K562 (cell line): Measurements from ENCODE around the gene SHTN1. TPM values are rescaled to one million over a fixed set of nuclear protein-coding genes. Genes with fewer than 3 reads are reported as not detected.

ENCODE experiments used
- ATAC-seq: fragments of 200-7000 bp; cut with Tn5 transposase; 3 replicates; pipeline ENCODE4 v1.9.1; 2020; ENCODE audit warnings: moderate library complexity
- BruUV-seq: library from RNA; stranded (reverse); fragments of 400-500 nt; replicated peaks from 2 replicates; lab custom pipeline; 2021; lab: Mats Ljungman, UMichigan
- CTCF ChIA-PET: fragments of 300-600 bp; formaldehyde crosslinking; extraction: SDS; loops from one replicate; lab custom pipeline; 2021; ENCODE audit warnings: low intra/inter-chr PET ratio; lab: Yijun Ruan, JAX
- POLR2A ChIA-PET: fragments of 300-600, 350-650 bp; sonication (Branson Sonifier 250); formaldehyde crosslinking; extraction: SDS; loops from one replicate; lab custom pipeline; 2021; ENCODE audit warnings: antibody characterized with exemption, inconsistent platforms; lab: Yijun Ruan, JAX
- DNase-seq, 4 experiments: peaks; one replicate each; pipeline versions ENCODE4 v3.0.0 to v3.0.0-alpha.2; 2011 to 2018; ENCODE audit warnings: low spot score in 3 of 4, mixed read lengths in 3 of 4; ENCODE audit errors: extremely low read depth in 1 of 4
- FAIRE-seq: peaks from 2 replicates; lab custom pipeline; 2011; peaks lifted over from hg19 to GRCh38; lab: Jason Lieb, UNC
- H2AFZ ChIP-seq: 2 replicates; pipeline ENCODE4 v1.6.0; 2011; ENCODE audit warnings: low read depth, low read length, control low read depth, inconsistent platforms
- H3K27ac ChIP-seq: fragments of 200-600 bp; 3 replicates; pipeline ENCODE4 v1.8.0; 2011; ENCODE audit warnings: low read depth, mild to moderate bottlenecking, control low read depth, inconsistent platforms, low read length, moderate library complexity, mixed read lengths; ENCODE audit errors: extremely low read depth
- H3K27me3 ChIP-seq, 2 experiments: fragments of 300-600 bp in 1 of 2; 2 replicates in 1 of 2; 3 replicates in 1 of 2; pipeline versions ENCODE4 v1.6.0 to v1.8.0; 2011; ENCODE audit warnings: inconsistent platforms in 2 of 2, low read length in 2 of 2, mild to moderate bottlenecking in 1 of 2, mixed read lengths in 1 of 2, moderate library complexity in 1 of 2; ENCODE audit not compliant: control insufficient read depth in 2 of 2, insufficient read depth in 2 of 2
- H3K36me3 ChIP-seq: fragments of 300-600 bp; 3 replicates; pipeline ENCODE4 v1.8.0; 2011; ENCODE audit warnings: mild to moderate bottlenecking, low read length, inconsistent platforms; ENCODE audit not compliant: control insufficient read depth, insufficient read depth
- H3K4me1 ChIP-seq, 2 experiments: fragments of 200-600 bp in 1 of 2; replicated peaks in 1 of 2; 2 replicates in 1 of 2; 3 replicates in 1 of 2; pipeline versions ENCODE4 v1.5.1 to v1.8.0; 2011; ENCODE audit warnings: inconsistent platforms in 2 of 2, low read length in 2 of 2, mild to moderate bottlenecking in 1 of 2, mixed read lengths in 1 of 2, moderate library complexity in 1 of 2; ENCODE audit not compliant: control insufficient read depth in 2 of 2, insufficient read depth in 2 of 2
- H3K4me2 ChIP-seq: 2 replicates; pipeline ENCODE4 v1.6.1; 2011; ENCODE audit warnings: low read length, control low read depth, inconsistent platforms, mixed read lengths; ENCODE audit not compliant: insufficient read depth
- H3K4me3 ChIP-seq: fragments of 200-600 bp; sonication (generic), shearing (Covaris generic); 2 replicates; pipeline ENCODE4 v1.5.1; 2016; ENCODE audit warnings: control low read depth, inconsistent platforms
- H3K79me2 ChIP-seq: fragments of 200-600 bp; 3 replicates; pipeline ENCODE4 v1.8.0; 2011; ENCODE audit warnings: low read length, inconsistent platforms; ENCODE audit not compliant: control insufficient read depth, insufficient read depth
- H3K9ac ChIP-seq, 2 experiments: 2 replicates each; pipeline versions ENCODE4 v1.6.0 to v1.6.1; 2011; ENCODE audit warnings: low read depth in 2 of 2, low read length in 2 of 2, control low read depth in 1 of 2, inconsistent platforms in 1 of 2, mild to moderate bottlenecking in 1 of 2, mixed read lengths in 1 of 2; ENCODE audit not compliant: insufficient read depth in 1 of 2
- H3K9me1 ChIP-seq: one replicate; pipeline ENCODE4 v1.6.0; 2011; ENCODE audit warnings: inconsistent platforms, mild to moderate bottlenecking, low read length, moderate library complexity; ENCODE audit not compliant: control insufficient read depth, insufficient read depth
- H3K9me3 ChIP-seq: replicated peaks from 2 replicates; pipeline ENCODE4 v1.5.1; 2011; ENCODE audit warnings: low read depth, low read length, inconsistent platforms; ENCODE audit not compliant: control insufficient read depth, insufficient read depth
- H4K20me1 ChIP-seq: replicated peaks from 2 replicates; pipeline ENCODE4 v1.6.1; 2011; ENCODE audit warnings: low read length, inconsistent platforms, mixed read lengths; ENCODE audit not compliant: control insufficient read depth, insufficient read depth
- CBFA2T2 ChIP-seq: fragments of 450-650 bp; conservative IDR thresholded peaks from 2 replicates; pipeline ENCODE4 v1.6.1; 2017; ENCODE audit warnings: mild to moderate bottlenecking
- CHD2 ChIP-seq: IDR thresholded peaks from 2 replicates; pipeline ENCODE4 v1.6.1; 2011; ENCODE audit warnings: low read depth, low read length
- SAP30 ChIP-seq: fragments of 200-600 bp; sonication (generic); IDR thresholded peaks from 2 replicates; pipeline ENCODE4 v1.6.1; 2012; ENCODE audit warnings: borderline replicate concordance, low read depth, mild to moderate bottlenecking, moderate library complexity, low read length, control low read depth, inconsistent platforms; ENCODE audit not compliant: insufficient read depth, poor library complexity, severe bottlenecking
- ZBTB5 ChIP-seq: fragments of 450-650 bp; IDR thresholded peaks from 2 replicates; pipeline ENCODE4 v1.6.1; 2017; ENCODE audit warnings: antibody characterized with exemption
- ZNF143 ChIP-seq: sonication (generic); formaldehyde crosslinking; IDR thresholded peaks from 2 replicates; pipeline ENCODE4 v1.9.0; 2022; ENCODE audit warnings: mild to moderate bottlenecking, missing genetic modification reagents
- ZNF165 ChIP-seq: fragments of 250-450 bp; sonication (Bioruptor Pico); IDR thresholded peaks from 2 replicates; pipeline ENCODE4 v1.4.0; 2020; ENCODE audit warnings: borderline replicate concordance
- ZNF184 ChIP-seq: sonication (generic); formaldehyde crosslinking; IDR thresholded peaks from 2 replicates; pipeline ENCODE4 v1.5.0; 2020; ENCODE audit warnings: missing genetic modification reagents
- ZNF212 ChIP-seq: fragments of 450-650 bp; formaldehyde crosslinking; IDR thresholded peaks from 2 replicates; pipeline ENCODE4 v1.4.0; 2020; ENCODE audit warnings: mild to moderate bottlenecking
- WGBS: fragments of 100-300 bp; shearing (Covaris generic); methylation state at CpG from one replicate; pipeline ENCODE4 v1.1.6; 2016; ENCODE audit warnings: low coverage, mixed read lengths; ENCODE audit not compliant: insufficient coverage; ENCODE audit errors: missing lambda C conversion rate; 5-methylcytosine and 5-hydroxymethylcytosine counted together
- in situ Hi-C: fragments of 300-500 bp; cut with MboI; formaldehyde crosslinking; loops from 4 replicates; pipeline ENCODE4 v1.15.0; 2018; ENCODE audit warnings: inconsistent platforms, mixed read lengths
- intact Hi-C: fragments of 100-400 bp; cut with micrococcal nuclease; formaldehyde crosslinking; loops from 2 replicates; pipeline ENCODE4 v1.14.2; 2022
- polyA plus RNA-seq, 8 experiments: library from polyadenylated mRNA; depleted of rRNA in 4 of 8; stranded (reverse) in 5 of 8; unstranded in 3 of 8; fragments of >200 nt; fragmentation: Nextera tagmentation in 2 of 8; fragmentation: Illumina TruSeq in 1 of 8; extraction: Ambion mirVana in 2 of 8; extraction: Trizol in 1 of 8; gene quantifications; 2 replicates each; pipeline versions ENCODE4 v1.2.1 to v1.2.3, GENCODE V29; 2011 to 2014; ENCODE audit warnings: inconsistent platforms in 1 of 8, missing spikeins in 1 of 8
- total RNA-seq, 7 experiments: library from RNA; depleted of rRNA in 6 of 7; stranded (reverse); fragments of >200 nt in 6 of 7; fragmentation: Illumina TruSeq in 2 of 7; extraction: Trizol in 2 of 7; gene quantifications; 2 replicates each; pipeline versions ENCODE4 v1.2.1 to v1.2.3, GENCODE V29; 2011 to 2021; ENCODE audit warnings: low replicate concordance in 1 of 7

SHTN1 gene
- total and polyA plus RNA-seq, 9 of the 15 experiments (the other 6 are each of a cell fraction or from before 2014, with no cell fraction given), result 5.4 to 21.3 (median 13.3) TPM

DNA sequence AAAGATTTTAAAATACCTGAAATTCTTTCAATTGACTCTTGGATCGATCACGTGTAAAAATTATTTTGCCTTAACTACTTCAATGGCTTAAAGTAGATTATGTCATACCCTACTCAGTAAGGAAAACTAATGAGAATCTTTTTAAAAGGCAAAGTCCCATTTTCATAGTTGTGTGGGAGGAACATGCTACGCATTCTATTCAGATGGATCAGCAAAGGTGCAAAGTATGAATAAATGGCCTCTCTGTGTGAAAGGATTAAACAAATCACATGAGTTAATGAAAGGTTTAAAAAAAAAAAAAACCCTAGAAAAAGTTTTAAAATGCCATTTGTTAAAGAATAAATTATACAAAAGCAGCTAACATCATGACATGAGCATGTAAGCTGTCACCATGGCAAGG is 78.6 kb downstream of the SHTN1 start:
- no TSS peak for BruUV-seq
- FAIRE-seq, result no peak
- Histone ChIP-seq H3K4me1 (no peaks in the 10 kb centered on the region), H3K9me3 (no peaks in the 10 kb centered on the region), H3K36me3 (peaks cover 37% of the 10 kb centered on the region; the same call in 2 of the 3 replicates), H3K79me2 (no peaks in the 10 kb centered on the region), H3K9ac (no peak overlapping the region), H3K27ac (no peak overlapping the region), H3K27me3 (no peaks in the 10 kb centered on the region), H2AFZ (no peak overlapping the region), H3K9me1 (no peaks in the 10 kb centered on the region), H4K20me1 (no peaks in the 10 kb centered on the region), H3K4me3 (no peak overlapping the region), H3K4me2 (no peak overlapping the region)
- TF ChIP-seq ZNF165 (no peak), ZNF143 (CRISPR knock-in tag) (no peak), ZNF184 (no peak), SAP30 (no peak), CBFA2T2 (no peak), CHD2 (no peak), ZNF212 (no peak), ZBTB5 (no peak)
- in situ Hi-C loops (no loop called here), intact Hi-C loops (no loop called here)
- no peak for DNase-seq
- no peak for ATAC-seq
- CTCF ChIA-PET, result no interaction called here
- POLR2A ChIA-PET, result no interaction called here
- 88% methylated on average over 3 of the region's 3 CpGs for WGBS
